Fibroblast of gingiva (primary cell): ENCODE measurements around the gene CCDC86.

Source experiments
- DNase-seq: peaks from one replicate; pipeline ENCODE4 v3.0.0-alpha.2; 2011; ENCODE audit warnings: low read depth

The CCDC86 gene

DNA sequence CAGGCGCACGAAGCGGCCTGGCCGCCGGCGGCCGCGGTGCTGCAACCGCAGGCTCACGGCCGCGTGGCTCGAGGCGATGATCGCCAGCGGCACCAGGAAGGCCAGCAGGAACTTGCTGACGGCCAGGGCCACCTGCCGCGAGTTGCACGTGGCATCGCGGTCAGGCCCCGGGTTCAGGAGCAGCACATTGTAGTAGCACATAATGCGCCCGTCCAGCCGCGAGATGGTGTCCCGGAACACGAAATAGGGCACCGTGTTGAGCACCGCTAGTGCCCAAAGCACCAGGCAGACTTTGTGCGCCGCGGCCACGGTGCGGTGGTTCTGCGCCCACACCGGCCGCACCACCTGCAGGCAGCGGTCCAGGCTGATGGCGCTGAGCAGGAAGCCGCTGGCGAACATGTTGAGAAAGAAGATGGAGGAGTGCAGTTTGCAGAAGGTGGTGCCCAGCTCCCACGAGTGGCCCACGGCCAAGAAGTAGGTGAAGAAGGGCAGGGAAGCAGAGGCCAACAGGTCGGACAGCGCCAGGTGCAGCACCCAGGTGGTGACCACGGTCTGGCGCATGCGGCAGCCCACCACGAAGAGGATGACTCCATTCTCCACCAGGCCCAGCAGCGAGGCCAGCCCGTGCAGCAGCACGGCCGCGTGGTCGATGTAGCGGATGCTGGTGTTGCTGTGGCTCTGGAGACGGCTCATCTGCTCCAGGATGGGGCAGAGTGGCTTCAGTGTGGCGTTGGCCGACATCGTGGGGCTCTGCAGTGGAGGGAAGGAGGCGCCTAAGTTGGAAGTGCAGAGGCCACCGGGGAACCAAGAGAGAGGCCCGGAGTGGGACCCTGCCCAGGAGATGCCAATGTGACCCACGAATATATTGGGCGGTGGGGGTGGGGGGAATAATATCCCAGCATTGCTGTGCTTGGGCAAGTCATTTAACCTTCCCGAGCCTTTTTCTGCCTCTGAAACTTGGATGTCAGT lies 11.4 kb downstream of the CCDC86 start:
- no peak for DNase-seq

DNA sequence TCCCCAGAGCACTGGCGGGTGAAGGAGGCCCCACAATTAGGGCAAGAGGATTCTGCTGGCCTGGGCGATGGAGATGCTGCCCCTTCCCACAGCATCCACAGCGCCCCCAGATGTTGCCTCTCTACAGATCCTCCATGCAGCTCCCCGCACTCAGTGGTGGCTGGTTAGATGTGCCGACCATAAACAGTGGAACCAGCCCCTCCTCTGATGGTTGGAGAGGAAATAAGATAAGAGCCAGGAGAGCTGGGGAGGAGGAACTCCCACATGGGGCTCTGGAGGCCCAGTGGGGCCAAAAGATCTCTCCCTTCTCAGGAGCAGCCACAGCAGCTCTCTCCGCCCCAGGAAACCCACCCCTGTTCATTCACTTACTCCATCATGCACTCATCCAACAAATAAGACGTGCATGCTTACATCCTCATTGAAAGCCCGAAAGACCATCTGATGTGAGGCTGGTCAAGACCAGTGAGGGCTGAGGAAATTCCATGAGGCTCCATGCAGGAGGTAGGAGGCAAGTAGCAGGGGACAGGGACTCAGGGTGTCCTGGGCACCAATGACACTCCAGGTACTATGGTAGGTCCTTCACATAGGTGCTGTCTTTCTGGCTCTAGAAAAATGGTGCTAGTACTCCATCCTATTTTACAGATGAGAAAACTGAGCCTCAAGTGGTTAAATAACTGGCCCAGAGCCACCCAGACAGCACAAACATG lies 12.4 kb downstream of the CCDC86 start:
- DNase-seq = no peak

DNA sequence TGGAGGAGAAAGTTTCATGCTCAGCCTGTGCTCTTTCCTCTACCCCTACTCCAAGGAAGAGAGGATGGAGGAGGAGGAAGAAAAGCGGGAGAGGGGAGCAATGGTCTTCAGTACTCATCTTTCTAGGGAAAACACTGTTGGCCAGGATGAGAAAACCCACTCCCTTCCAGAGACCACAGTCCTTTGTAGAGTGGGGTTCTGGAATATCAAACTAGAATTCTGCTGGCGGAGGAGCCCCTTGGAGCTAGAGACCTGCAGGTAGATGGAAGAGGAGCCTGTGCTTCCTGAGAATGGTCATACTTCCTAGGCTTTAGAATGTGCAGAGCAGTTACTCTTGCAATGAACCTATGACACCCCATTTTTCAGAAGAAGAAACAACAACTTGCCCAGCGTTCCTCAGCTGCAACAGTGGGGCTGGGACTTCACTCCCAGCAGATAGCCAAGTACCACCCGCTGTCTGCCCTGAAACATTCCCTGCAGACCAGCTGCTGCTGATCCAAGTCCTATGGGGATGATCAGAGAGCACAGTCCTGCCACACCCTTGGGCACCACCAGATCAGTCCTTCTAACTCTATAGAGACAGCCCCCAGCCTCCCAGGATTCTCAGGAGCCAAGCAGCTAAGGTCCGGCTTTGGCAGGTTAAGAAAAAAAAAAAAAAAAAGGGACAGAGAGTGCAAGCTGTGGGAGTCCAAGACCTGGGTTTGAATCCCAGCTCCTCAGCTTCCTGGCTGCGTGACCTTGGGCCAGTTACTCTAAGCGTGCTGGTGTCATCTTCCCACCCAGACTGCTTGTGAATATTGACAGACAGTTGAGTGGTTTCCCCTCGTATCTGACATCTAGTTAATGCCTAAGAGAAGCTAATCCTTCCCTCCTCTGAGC lies 13.2 kb downstream of the CCDC86 start:
- no peak for DNase-seq

DNA sequence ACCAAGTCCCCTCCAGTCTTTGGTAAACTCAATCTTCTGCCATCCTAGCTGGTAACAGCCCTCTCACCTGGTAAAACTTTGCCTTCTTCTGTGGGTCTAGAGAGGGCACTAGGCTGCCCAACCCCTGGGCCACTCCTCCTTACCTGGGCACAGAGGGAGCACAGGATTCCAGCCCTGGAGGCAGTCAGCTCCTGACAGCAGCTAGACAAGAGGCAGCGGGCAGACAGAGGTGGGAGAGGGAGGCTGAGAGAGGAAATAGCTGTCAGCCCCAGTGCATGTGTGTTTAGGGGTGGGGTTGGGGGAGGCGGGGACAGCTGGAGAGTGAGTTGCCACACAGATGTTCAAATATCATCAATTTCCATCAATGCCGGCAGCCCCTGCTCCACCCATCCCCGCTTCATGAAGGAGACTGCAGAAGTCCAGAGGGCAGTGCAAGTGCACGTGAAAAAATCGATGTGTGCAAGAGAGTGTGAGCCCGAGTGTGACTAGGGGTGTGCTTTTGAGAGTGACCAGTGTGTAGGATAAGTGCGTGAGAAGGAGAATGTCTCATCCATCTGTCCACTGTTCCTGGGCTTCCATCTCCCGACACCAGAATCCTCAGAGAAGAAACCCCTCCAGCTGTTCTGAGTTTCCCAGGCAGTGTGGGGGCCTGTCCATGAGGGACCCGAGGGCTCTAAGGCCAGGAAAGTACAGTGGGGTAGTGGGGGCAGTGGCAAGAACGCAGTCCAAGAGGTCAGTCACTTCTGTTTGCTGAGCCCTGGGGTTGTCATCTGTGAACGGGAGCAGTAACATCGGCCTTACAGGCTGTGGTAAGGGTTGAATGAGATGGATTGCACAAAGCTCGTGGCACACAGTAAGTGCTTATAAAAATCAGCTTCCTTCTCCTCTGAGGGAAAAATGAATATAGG lies 14.1 kb downstream of the CCDC86 start, which contains the start of gene PTGDR2:
Gene PTGDR2 (minus strand): TSS at position 225 of the 908 bp plus-strand sequence. CDS start 2,228 bp downstream, outside the sequence.
- no peak for DNase-seq

DNA sequence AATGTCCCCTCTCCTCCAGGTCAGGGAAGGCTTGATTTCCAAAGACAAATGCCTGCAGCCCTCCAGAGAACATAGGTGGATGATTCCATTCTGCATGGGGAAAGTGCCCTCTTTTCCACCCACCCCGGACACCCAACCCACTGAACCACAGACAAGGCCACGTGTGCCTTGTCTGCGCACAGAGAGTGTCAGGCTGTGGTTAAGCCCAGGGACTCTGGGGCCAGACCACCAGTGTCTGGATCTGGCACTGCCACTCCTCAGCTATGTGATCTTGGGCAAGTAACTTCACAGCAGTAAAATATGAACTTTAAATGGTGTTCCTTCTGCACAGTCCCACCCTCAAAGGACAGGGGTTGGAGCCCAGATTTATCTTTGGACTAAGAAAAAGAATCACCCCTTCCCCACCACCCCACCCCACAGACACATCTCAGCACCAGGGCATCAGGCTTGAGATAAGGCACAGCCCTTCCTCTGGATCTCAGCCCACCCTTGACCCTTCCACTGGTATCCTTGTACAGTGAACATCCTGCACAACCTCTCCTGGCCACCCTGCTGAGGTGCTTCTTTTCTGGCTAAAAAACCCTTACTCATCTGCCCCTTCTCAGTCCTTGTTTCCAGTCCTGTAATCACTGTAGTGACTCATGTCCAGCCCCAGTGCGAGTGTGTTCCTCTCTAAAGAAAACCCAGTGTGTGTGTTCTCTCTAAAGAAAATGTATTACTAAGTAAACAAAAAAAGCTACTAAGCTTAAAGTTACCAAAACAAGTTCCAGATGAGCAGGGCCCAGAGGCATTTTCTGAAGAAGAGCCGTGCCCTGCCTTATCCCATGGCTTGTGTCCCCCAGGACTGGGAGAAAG lies 15.7 kb downstream of the CCDC86 start:
- no peak for DNase-seq

DNA sequence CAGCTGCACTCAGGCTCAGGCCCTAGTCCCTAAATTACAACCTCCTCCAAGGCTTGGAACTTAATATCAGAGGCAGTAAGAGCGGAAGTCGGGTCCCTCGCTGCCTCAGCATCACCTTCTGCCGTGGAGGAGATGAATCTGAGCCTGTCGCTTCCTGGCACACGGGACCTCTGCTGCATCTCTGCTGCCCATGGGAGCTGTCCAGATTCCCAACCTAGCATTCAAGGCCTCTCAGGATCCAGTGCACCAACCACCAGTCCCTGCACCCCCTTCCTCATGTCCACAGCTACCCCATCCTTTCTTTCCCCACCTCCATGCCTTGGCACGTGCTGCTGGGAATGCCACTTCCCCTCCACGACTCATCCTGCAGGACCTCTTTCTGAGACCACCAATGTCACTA lies 16.3 kb downstream of the CCDC86 start:
- no peak for DNase-seq

DNA sequence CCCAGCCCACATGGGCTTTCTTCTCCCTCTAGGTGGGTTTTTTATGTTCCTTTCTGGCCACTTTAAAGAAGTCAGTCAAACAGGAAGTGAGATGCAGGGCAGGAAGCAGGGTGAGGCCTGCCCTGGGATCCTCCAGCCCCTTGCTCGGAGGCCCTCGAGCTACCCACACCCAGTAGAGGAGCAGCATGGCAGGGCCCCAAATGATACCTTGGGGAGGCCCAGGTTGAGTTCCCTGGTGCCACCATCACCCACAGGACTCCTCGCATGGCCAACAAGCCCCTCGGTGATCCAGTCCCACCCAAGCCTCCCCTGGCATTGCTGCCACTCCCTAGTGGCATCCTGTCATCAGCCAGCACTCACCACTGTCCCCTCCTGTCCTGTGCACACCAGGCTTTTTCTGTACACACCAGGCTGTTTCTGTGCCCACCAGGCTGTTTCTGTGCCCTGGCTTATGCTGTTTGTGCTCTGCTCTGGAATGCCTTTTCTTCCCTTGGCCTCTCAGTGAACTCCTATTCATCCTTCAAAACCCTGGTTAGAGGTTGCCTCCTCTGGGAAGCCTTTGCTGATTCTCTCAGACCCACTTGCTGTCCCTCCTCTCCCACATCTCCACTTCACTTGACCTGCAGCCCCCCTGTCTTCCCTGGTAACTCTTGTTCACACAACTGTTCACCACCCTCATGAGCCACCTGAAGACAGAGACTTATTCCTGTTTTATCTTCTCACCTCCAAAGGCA lies 17.0 kb downstream of the CCDC86 start:
- DNase-seq = no peak

DNA sequence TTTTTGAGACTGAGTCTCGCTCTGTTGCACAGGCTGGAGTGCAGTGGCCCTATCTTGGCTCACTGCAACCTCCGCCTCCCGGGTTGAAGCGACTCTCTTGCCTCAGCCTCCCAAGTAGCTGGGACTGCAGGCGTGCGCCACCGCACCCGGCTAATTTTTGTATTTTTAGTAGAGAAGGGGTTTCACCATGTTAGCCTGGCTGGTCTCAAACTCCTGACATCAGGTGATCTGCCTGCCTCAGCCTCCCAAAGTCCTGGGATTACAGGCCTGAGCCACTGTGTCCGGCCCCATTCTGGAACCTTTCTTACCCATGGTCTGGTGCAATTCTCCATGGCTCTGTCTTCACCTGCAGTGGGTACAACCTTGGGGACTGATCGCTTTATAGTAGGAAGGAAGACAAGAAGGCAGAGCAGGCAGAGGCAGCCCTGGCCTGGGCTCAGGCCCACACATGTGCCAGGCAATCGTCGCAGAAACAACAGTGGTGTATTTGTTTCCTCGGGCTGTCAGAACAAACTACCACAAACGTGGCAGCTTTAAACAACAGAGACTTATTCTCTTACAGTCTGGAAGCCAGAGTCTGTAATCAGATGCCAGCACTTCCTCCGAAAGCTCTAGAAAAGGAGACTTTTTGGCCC lies 17.8 kb downstream of the CCDC86 start:
- DNase-seq = no peak

DNA sequence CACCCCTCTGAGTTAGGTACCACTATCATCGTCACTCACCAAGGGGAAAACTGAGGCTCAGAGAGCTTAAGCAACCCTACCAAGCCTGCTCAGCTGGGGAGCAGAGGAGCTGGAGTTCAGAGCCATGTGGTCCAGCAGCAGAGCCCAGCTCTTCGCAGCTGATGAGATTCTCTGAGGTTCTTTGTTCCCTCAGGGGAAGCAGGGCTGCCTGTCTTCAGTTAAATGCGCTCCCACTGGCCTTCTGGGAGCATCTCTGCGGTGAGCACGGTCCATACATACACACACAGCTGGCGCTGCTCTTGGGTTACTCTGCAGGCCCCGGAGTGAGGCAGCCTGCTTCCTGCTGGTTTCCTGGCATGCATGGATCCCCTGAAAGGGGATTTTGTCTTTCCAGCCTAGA lies 19.0 kb downstream of the CCDC86 start:
- peak; percentile 28 for DNase-seq

DNA sequence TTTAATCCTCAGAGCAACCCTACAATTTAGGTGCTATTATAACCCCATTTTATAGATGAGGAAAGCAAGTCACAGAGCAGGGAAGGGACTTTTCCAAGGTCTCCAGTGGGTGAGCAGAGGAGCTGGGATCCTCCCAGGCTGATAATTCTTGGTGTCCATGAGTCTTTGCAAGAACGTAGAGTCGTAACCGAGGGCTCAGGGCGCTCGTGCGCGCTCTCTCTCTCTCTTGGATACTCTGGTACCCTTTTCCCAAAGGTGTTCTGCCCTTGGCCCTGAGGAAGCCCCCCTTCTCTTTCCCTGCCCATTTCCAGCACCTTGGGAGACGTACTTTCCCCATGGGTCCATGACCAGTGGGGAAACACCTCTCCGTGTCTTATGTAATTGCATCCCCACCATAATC lies 20.3 kb downstream of the CCDC86 start:
- no peak for DNase-seq

DNA sequence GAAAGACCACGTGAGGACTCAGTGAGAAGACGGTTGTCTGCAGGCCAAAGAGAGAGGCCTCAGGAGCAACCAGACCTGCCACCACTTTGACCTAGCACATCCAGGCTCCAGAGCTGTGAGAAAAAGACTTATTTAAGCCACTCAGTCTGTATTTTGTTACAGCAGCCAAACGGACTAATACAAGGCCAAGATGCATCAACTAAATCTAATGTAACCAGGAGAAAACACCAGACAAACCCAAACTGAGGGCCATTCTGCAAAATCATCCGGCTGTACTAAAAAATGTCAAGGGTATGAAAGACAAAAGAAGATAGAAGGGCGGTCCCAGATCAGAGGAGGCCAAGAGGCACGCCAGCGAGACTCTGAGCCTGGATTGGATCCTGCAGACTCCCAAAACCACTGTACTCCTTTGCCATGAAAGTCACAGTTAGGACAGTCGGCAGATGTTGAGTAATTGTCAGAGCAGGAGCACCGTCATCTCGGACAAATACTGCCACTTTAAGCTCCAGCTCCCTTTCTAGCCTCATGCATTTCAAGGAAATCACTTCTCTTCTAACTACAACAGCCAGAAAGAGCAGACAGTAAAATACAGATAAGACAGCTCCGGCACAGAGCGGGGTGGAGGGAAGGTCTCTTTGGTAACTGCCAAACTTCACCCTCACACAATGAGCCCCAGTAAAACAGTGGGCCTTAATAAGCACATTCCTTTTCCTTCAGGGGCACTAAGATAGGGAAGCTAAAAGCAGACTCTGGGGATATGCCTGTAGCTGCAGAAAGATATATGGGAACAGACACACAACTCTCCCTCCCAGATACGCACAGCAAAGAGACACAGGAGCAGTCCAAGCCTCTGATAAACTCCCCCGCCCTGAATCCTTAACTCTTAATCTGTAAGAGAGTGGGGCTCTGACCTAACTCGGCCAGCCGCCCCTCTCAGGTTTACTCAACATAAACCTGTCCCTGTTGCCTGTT lies 21.9 kb downstream of the CCDC86 start:
- DNase-seq = no peak

DNA sequence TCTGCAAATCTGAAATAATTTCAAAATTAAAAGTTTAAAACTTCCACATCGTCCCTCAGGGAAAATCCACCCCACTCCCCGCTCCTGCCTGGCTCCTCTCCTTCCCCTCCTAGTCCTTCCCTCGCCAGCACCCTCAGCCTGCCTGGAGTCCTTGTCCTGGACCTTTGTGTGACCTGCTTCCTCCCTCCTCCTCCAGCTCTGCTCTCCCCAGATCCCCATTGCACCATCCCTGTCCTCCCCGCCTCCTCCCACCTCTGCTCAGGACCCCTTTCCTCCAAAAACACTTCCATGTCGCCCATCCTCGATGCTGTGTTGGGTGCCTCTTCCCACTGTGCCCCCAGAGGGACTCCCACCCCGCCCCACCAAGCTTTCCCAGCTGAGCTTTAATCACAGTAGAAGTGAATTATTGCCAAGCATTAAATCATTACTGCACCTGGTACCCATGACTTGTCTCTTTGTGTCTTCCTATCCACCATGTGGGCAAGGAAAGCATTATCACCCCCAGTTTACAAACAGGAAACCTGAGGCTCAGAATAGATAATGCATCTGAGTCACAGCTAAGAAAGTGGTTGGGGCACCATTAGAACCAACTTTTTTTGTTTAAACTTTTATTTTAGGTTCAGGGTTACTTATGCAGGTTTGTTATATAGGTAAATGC lies 23.1 kb downstream of the CCDC86 start:
- DNase-seq = no peak

DNA sequence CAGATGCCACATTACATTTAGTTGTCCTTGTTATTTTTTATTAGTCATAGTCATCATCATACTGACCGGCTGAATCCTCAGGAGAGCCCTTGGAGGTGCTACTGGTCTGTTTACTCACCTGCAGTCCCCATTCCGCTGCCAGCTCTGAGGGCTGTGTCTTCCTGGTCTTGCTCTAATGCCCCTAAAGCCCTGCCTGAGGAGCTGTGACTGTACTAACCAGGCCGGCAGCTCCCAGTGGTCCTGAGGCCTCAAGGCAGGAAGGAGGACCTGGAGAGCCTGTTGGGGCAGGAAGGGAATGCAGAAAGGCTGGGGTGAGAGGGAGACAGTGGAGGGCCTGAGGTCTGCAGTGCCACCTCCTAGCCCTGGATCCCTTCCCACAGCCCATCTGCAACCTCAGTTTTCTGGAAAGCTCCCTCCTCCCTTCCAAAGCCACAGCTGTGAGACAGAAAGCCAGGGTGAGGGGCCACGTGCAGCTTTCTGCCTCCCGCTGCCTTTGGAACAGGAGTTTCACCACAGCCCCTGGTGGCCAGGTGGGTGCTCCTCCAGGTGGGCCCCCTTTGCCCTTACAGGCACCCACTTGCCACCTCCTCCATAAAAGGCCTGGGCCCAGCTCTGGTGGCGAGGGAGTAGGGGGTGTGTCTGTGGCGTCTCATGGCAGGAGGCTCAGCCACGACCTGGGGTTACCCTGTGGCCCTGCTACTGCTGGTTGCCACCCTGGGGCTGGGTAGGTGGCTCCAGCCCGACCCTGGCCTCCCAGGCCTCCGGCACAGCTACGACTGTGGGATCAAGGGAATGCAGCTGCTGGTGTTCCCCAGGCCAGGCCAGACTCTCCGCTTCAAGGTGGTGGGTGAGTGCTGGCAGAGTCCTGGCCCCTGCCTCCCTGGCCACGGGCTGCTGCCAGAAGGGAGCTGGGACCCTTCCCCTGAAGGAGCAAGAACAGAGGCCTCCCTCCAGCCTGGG lies 25.3 kb downstream of the CCDC86 start, which contains the start of gene ZP1:
Gene ZP1 (plus strand): TSS at position 632 of the 960 bp plus-strand sequence. CDS start 20 bp downstream, at position 652.
- no peak for DNase-seq

DNA sequence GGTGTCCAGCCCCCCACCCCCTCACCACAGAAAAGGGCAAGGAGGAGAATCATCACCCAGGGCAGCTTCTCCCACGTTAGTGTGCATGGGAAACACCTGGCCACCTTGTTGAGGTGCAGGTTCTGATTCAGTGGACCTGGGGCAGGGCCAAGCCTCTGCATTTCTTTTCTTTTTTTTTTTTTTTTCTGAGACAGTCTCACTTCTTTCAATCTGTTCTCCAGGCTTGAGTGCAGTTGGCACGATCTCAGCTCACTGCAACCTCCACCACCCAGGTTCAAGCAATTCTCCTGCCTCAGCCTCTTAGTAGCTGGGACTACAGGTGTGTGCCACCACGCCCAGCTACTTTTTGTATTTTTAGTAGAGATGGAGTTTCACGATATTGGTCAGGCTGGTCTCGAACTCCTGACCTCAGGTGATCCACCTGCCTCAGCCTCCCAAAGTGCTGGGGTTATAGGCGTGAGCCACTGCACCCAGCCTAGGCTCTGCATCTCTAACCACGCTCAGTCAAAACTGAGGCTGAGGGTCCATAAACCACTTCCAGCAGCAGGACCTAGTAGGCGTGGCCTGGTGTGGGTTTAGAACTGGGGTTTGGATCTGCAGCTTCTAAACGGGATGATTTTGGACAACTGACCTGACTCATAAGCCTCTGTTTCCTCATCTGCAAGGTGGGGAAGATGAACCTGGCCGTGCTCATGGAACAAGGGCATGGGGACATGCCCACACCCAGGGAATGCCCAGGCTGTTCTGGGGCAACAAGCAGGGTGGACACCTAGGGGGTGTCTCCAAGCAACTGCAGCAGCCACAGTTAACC lies 26.2 kb downstream of the CCDC86 start:
- no peak for DNase-seq
